Activated T-helper 17 cell treated with anti-CD3 and anti-CD28 coated beads, Interleukin-2, amount 50 U/mL, for 72 hours (primary cell): Measurements from ENCODE around the gene HOXB4. TPM values are rescaled to one million over a fixed set of nuclear protein-coding genes. Genes with fewer than 3 reads are reported as not detected.

Experiments used
- ATAC-seq: fragments of 150-1000 bp; cut with Tn5 transposase; replicated peaks from 2 replicates; pipeline ENCODE4 v1.10.0; 2021; ENCODE audit warnings: mild to moderate bottlenecking, moderate library complexity
- H3K27ac Mint-ChIP-seq: one replicate; pipeline ENCODE4 v1.8.0; 2022; ENCODE audit warnings: mixed read lengths
- H3K27me3 Mint-ChIP-seq: one replicate; pipeline ENCODE4 v1.8.0; 2022; ENCODE audit warnings: mixed read lengths
- H3K36me3 Mint-ChIP-seq: one replicate; pipeline ENCODE4 v1.8.0; 2022; ENCODE audit warnings: low read depth, mild to moderate bottlenecking, mixed read lengths
- H3K4me1 Mint-ChIP-seq: one replicate; pipeline ENCODE4 v1.8.0; 2022; ENCODE audit warnings: mixed read lengths
- H3K4me3 Mint-ChIP-seq: one replicate; pipeline ENCODE4 v1.8.0; 2022; ENCODE audit warnings: mild to moderate bottlenecking, mixed read lengths
- H3K9me3 Mint-ChIP-seq: one replicate; pipeline ENCODE4 v1.8.0; 2022; ENCODE audit warnings: mixed read lengths
- total RNA-seq, 2 donors: library from RNA; stranded (reverse); gene quantifications; one replicate each; pipeline ENCODE4 v1.2.3, GENCODE V29; 2022

The HOXB4 gene
- total RNA-seq, 2 donors from 2014 or later: 2.6 to 2.8 TPM

- peak; percentile 83 for ATAC-seq
- H3K4me1 Mint-ChIP-seq: peaks cover 19% of the 10 kb centered on the region
- H3K36me3 Mint-ChIP-seq: peaks cover 16% of the 10 kb centered on the region
- H3K27ac Mint-ChIP-seq: no peak overlapping the region
- H3K27me3 Mint-ChIP-seq: peaks cover 82% of the 10 kb centered on the region
- H3K9me3 Mint-ChIP-seq: no peaks in the 10 kb centered on the region
- peak overlapping the region; percentile 47 for H3K4me3 Mint-ChIP-seq
Observed at GRCh38 chr17:48618256-48618896, 40.2 kb upstream of the HOXB4 start.

GRCh38 chr17:48617471-48618255, 39.5 kb upstream of the HOXB4 start:
- Mint-ChIP-seq H3K27me3 (peaks cover 82% of the 10 kb centered on the region), H3K9me3 (no peaks in the 10 kb centered on the region), H3K4me3 (peak overlapping the region; percentile 47), H3K27ac (no peak overlapping the region), H3K4me1 (peaks cover 25% of the 10 kb centered on the region), H3K36me3 (peaks cover 16% of the 10 kb centered on the region)
- ATAC-seq: no peak

GRCh38 chr17:48616717-48617470, 38.7 kb upstream of the HOXB4 start:
- H3K36me3 Mint-ChIP-seq: peaks cover 16% of the 10 kb centered on the region
- H3K9me3 Mint-ChIP-seq: no peaks in the 10 kb centered on the region
- H3K4me3 Mint-ChIP-seq: no peak overlapping the region
- peaks cover 30% of the 10 kb centered on the region for H3K4me1 Mint-ChIP-seq
- ATAC-seq: no peak
- H3K27me3 Mint-ChIP-seq: peaks cover 81% of the 10 kb centered on the region
- no peak overlapping the region for H3K27ac Mint-ChIP-seq

- Mint-ChIP-seq H3K4me3 (no peak overlapping the region), H3K4me1 (peaks cover 30% of the 10 kb centered on the region), H3K27me3 (peaks cover 81% of the 10 kb centered on the region), H3K9me3 (no peaks in the 10 kb centered on the region), H3K27ac (no peak overlapping the region), H3K36me3 (peaks cover 17% of the 10 kb centered on the region)
- ATAC-seq: no peak
Observed at GRCh38 chr17:48615963-48616716, 38.0 kb upstream of the HOXB4 start.

GRCh38 chr17:48615047-48615962, 37.2 kb upstream of the HOXB4 start, which contains the start of gene HOXB8:
Gene HOXB8 (minus strand): TSS chr17:48615292. CDS start chr17:48614704, 588 bp downstream.
- Mint-ChIP-seq H3K36me3 (peaks cover 22% of the 10 kb centered on the region), H3K9me3 (no peaks in the 10 kb centered on the region), H3K4me3 (peak within 1 kb of the TSS; percentile 96), H3K27ac (no peak within 1 kb of the TSS), H3K4me1 (peaks cover 35% of the 10 kb centered on the region), H3K27me3 (peaks cover 77% of the 10 kb centered on the region)
- ATAC-seq: no peak

- Mint-ChIP-seq H3K4me3 (peak overlapping the region; percentile 96), H3K27ac (no peak overlapping the region), H3K4me1 (peaks cover 35% of the 10 kb centered on the region), H3K9me3 (no peaks in the 10 kb centered on the region), H3K27me3 (peaks cover 74% of the 10 kb centered on the region), H3K36me3 (peaks cover 22% of the 10 kb centered on the region)
- ATAC-seq: no peak
Observed at GRCh38 chr17:48613862-48614694, 35.9 kb upstream of the HOXB4 start.

GRCh38 chr17:48612854-48613691, 34.9 kb upstream of the HOXB4 start:
- peak; percentile 49 for ATAC-seq
- peaks cover 68% of the 10 kb centered on the region for H3K27me3 Mint-ChIP-seq

GRCh38 chr17:48612456-48612853, 34.3 kb upstream of the HOXB4 start:
- peak; percentile 4 for ATAC-seq
- no peaks in the 10 kb centered on the region for H3K9me3 Mint-ChIP-seq
- peaks cover 69% of the 10 kb centered on the region for H3K27me3 Mint-ChIP-seq
- peaks cover 22% of the 10 kb centered on the region for H3K36me3 Mint-ChIP-seq
- H3K4me1 Mint-ChIP-seq: peaks cover 31% of the 10 kb centered on the region
- H3K27ac Mint-ChIP-seq: peak overlapping the region; percentile 41
- H3K4me3 Mint-ChIP-seq: peak overlapping the region; percentile 96

More at GRCh38 chr17:48612854-48613691, 34.9 kb upstream of the HOXB4 start:
- Mint-ChIP-seq H3K36me3 (peaks cover 22% of the 10 kb centered on the region), H3K4me1 (peaks cover 32% of the 10 kb centered on the region), H3K27ac (peak overlapping the region; percentile 41), H3K9me3 (no peaks in the 10 kb centered on the region), H3K4me3 (peak overlapping the region; percentile 96)

- peaks cover 17% of the 10 kb centered on the region for H3K36me3 Mint-ChIP-seq
- H3K27me3 Mint-ChIP-seq: peaks cover 68% of the 10 kb centered on the region
- H3K4me1 Mint-ChIP-seq: peaks cover 27% of the 10 kb centered on the region
- peak overlapping the region; percentile 80 for H3K27ac Mint-ChIP-seq
- no peak for ATAC-seq
- no peaks in the 10 kb centered on the region for H3K9me3 Mint-ChIP-seq
- H3K4me3 Mint-ChIP-seq: peak overlapping the region; percentile 96
Observed at GRCh38 chr17:48611681-48612455, 33.7 kb upstream of the HOXB4 start.

GRCh38 chr17:48611213-48611612, 33.1 kb upstream of the HOXB4 start:
- peak overlapping the region; percentile 96 for H3K4me3 Mint-ChIP-seq
- no peaks in the 10 kb centered on the region for H3K9me3 Mint-ChIP-seq
- H3K36me3 Mint-ChIP-seq: peaks cover 16% of the 10 kb centered on the region
- peak; percentile 15 for ATAC-seq
- H3K4me1 Mint-ChIP-seq: peaks cover 27% of the 10 kb centered on the region
- peaks cover 66% of the 10 kb centered on the region for H3K27me3 Mint-ChIP-seq
- peak overlapping the region; percentile 80 for H3K27ac Mint-ChIP-seq
